IPS-11a (cell line): ENCODE measurements around the gene CRISPLD2.

Source experiments
- H3K4me3 ChIP-seq: one replicate; pipeline ENCODE4 v1.5.1; 2013; ENCODE audit warnings: low read depth, low read length, control low read depth

CRISPLD2 gene

DNA sequence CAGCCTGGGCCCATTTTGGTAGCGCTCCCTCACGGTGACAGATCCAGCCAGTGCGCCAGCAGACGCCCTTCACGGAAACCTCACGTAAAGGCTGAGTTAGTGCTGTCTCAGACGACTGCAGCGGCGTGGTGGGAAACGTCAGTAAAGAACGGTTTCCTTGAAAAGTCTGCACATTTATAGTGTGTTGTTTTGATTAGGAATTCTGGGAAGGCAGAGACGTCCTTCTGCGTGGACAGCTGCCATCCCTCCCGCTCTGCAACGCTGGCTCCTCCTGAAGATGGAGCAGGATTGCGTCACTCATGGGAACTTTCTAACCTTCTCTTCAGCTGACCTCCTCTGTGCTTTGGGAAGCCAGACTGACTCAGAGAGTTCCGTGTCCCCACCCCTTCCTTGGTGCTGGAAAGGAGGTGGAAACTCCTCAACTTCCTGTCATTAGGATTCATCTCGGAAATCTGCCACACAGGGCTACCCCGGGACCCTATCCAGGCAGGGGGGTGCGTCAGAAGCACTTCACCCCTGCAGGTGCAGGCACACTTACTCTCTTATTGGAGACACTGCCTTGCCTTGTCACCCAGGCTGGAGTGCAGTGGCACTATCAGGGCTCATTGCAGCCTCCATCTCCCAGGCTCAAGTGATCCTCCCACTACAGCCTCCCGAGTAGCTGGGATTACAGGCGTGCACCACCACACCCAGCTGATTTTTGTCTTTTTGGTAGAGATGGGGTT lies 24.3 kb upstream of the CRISPLD2 start:
- H3K4me3 ChIP-seq = no peak overlapping the region

DNA sequence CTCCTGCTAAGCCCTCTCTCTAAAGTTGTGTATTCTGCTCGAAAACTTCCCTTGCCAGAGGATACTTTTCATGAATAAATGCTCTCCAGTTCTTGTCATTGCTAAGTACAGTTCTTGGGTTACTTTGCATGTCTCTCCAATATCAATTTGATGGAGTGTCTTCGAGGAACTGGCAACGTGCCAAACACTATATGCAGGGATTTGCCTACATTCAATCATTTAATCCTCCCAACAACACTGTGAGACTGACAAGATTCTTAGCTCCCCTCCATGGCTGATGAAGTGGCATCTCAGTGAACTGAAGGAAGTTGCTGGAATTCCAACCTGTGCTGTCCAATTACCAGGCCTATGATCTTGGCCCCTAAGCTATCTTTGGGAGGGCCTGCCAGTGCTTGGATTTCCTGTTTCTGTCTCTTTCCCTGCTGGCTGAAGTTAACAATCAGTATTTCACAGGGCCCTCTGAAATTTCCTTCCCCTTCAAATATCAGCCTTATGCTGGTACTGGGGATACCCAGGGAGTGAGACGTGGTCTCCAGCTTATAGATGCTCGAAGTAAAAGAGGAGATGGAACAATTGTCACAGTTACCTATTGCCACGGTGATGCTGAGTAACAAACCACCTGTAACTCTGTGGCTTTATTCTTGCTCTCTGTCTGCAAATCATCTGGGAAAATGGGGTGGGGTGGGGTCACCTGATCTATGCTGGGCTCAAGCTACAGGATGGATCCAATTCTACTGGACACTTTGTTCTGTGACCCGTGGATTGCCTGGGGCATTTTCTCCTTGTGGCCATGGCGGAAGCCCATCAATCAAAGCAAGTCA lies 19.4 kb upstream of the CRISPLD2 start:
- no peak overlapping the region for H3K4me3 ChIP-seq

DNA sequence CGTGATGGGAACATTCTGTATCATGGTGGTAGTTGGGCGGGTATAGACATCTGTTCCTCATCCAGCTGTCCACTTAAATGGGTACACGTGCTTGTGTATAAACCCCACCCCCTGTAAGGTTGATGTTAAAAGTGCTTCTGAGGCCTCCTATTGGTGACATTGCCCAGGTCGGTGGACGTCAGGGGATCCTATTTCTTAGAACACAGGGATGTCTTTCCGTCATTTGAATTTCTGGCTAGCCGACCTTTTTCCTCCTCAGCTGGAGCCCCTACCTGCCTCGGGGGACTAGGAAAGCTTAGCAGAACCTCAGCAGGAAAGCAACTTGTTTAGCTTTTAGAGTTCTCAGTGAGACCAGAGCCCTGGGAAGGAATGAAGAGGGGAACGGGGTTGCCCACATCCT lies 16.6 kb upstream of the CRISPLD2 start:
- no peak overlapping the region for H3K4me3 ChIP-seq

DNA sequence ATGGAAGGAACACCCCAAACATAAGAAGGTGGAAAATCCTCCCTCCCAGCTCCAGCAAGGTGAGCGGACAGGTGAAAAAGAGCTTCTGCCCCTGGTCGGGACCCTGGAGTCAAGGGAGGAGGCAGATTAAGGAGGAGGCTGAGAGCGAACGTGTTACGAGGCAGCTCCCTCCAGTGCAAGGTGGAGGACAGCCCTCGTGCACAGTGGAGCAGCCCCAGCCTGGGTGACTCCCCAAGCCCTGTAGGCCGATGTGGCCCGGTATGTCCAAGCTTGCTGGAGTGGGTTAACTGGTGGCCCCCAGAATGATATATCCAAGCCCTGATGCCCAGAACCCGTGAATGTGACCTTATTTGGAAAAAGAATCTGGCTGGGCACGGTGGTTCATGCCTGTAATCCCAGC lies 15.5 kb upstream of the CRISPLD2 start:
- no peak overlapping the region for H3K4me3 ChIP-seq

DNA sequence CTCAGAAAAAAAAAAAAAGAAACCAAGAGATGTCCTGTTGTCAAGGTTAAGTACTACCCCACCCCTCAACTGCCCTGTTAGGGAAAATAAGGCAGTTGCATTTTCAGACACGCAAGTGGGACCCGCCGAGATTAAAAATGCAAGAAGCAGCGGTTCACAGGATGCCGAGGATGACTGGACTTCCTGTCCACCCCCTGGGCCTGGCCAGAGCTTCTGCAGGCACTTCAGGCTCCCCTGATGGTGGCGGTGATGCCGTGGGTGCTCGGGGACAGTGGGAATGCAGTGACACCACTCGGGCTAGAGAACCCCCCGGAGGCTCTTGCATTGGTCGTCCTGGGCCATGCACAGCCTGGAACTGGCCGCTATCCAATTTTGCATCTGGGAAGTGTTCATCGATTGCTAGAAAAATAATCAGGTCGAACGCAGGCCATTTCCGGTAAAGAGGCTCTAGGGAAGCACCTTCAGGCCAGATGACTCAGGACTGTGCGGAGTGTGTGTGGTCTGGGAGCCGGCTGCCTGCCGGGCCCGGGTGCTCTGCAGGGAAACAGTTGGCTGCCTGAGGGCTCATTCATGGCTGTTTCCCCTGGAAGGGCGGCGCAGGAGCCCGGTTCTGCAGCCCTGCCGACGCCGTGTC lies 13.4 kb upstream of the CRISPLD2 start:
- H3K4me3 ChIP-seq = no peak overlapping the region

DNA sequence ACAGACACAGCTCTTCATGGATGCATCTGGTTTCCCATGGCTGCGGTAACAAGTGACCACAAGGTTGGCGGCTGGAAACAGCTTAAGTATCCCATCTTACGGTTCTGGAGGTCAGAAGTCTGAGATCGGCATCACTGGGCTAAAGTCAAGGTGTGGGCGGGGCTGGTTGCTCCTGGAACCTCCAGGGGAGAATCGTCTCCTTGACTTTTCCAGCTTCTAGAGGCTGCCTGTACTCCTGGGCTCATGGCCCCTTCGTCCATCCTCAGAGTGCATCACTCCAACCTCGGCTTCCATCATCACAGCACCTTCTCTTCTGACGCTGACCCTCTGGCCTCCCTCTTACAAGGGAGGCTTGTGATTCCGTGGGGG lies 12.9 kb upstream of the CRISPLD2 start:
- H3K4me3 ChIP-seq = no peak overlapping the region

DNA sequence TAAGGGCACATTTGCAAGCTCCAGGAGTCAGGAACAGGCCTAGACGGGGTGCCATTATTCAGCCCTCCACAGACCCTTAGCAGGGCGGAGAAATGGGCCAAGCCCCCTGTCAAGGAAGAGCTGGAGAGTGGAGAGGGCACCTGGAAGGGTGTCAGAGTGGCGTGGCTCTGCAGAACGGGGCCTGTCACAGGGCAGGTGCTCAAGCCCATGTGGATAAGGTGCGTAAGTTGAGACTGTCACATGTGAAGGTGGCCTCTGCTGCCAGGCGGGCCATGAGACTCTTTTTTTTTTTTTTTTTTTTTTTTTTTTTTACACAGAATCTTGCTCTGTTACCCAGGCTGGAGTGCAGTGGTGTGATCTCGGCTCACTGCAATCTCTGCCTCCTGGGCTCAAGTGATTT lies 12.0 kb upstream of the CRISPLD2 start:
- no peak overlapping the region for H3K4me3 ChIP-seq

DNA sequence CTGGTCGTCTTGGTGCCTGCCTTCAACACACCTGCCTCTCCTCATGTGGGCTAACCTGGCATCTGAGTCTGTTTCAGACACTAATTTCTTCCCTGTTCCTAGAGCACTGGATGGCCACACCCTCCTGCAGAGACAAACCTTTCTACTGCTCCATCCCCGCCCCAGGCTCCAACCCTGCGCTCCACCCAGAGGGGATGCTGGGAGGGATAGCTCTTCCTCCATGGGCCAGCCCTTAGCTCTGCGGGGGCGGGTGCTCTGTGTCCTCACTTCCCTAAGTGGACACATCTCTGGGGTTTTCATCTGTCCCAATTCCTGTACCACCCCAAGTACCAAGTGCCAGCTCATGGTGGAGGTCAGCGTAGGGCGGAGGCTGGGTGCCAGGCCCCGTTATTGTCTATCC lies 11.0 kb upstream of the CRISPLD2 start:
- no peak overlapping the region for H3K4me3 ChIP-seq

DNA sequence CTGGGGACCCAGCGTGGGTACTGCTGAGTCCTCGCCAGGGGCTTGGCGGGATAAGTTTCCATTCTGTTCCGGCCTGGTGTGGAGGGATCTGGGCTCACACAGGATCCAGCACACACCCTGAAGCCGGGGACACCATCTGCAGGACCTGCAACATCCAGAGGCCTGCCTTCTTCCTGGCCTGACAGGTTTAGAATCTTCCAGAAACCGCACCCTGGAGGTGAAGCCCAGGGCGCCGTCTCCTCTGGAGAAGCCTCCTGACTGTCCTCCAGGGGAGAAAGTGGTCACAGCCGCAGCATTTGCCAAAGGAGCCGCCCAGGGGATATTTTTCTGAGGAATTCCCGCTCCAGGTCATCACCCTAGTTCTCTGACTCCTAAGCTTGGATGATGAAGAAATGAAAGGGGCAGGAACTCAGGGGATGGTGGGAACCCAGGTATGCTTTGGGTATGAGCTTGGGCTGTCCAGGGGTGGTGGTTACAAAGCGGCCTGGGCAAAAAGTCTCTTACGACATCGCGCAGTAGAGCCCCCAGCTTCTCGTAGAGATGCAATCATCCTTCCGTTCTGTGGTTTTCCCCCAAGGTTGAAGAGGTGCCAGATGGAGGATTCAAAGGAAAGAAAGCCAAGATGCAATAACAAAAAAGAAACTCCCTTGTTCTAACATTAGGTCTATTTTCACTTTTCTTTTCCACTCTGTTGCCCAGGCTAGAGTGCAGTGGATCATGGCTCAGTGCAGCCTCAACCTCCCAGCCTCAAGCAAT lies 9.1 kb upstream of the CRISPLD2 start:
- H3K4me3 ChIP-seq = no peak overlapping the region

DNA sequence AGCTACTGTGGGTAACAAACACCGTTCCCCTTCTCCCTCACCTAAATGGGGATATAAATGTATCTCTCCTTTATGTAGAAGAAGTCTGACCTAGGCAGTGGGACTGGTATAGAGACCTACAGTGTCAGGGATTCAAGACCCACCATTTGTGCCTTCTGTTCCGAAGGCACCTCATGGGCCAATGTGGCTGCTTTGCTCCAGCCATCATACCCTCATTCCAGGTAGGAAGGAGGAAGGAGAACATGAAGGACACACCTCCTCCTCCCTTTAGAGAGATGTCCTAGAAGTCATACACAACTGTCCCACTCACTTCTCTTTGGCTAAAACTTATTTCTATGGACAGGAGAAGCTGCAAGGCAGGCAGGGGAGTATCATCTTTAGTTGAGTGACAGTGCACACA lies 8.3 kb upstream of the CRISPLD2 start:
- H3K4me3 ChIP-seq = no peak overlapping the region

DNA sequence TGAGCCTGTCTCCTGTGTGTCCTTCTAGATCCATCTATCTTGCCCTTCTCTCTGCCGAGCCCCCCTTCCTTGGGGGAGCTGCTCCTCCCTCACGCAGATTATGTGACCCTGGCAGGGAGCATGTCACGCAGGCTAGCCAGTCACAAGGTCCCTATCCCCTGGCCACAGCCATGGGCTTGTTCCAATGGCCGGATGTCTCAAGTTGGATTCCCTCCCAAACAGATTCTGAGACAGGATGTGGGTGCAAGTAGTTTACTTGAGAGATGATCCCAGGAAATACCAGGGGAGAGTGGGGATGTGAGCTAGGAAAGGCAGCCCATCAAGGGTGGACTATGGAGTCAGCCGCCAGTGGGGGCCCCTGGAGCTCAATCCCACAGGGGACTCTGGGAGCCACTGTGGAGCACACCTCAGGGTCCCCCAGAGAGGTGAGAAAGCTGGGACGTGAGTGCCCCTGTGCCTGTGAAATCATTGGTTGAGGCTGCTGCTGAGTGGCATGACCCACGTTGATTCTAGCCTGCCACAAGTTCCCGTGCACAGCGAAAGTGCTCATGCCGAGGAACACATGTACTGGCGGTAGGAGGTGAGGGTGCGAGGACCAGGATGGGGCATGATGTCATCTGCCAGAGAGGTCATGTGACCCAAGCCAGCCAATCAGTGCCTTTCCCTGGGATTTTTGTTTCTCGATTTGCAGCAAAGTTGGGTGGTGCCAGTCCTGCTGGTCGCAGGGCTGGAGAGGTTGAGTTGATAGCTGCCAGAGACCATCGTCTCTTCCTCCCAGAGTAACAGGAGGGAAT lies 6.4 kb upstream of the CRISPLD2 start:
- H3K4me3 ChIP-seq = no peak overlapping the region

DNA sequence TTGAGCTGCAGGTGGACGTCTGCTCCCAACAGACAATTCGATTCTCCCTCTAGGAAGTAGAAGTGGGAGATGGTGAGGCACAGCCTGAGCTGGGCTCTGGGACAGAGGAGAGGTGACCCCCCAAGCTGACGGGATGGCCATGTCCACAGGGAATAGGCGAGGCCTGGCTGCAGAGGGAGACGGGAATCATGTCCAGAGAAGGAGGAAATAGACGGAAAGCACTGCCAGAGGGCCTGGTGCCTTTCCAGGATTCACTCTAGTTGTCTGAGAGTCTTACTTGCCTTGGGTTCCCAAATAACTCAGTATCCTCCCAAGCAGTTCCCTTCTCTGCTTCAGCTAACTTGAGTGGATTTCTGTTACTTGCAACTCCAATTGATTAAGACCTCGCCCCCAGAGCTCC lies 4.3 kb upstream of the CRISPLD2 start:
- H3K4me3 ChIP-seq = no peak overlapping the region

DNA sequence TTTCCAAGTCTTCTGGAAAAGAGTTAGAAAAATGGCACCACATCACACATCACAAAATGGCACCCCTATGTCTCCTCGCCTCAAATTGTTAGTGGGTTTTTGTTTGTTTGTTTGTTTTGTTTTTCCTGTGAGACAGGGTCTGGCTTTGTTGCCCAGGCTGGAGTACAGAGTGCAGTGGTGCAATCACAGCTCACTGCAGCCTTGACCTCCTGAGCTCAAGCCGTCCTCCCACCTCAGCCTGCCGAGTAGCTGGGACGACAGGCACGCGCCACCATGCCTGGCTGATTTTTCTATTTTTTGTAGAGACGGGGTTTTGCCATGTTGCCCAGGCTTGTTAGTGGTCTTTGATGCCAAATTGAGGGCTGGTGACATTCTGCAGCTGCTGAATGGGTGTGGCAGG lies 3.8 kb upstream of the CRISPLD2 start:
- no peak overlapping the region for H3K4me3 ChIP-seq

DNA sequence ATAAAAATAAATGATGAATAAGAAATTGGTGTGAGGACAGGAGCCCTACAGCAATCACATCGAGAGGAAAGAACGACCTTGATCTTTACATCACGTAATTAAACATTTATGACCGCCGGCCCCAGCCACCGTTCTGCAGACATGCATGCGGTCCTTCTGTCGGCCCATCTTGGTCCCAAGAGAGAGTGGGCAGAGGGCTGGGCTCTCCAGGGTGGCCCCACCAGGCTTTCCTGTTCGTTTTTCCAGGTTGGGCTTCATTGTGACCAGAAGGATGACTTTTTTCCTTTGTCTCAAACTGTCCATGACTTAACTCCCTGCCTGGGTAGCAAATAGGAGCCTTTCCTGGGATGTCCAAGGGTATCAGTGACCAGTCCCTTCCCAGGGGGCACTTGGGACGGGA lies 3.3 kb upstream of the CRISPLD2 start:
- H3K4me3 ChIP-seq = no peak overlapping the region

DNA sequence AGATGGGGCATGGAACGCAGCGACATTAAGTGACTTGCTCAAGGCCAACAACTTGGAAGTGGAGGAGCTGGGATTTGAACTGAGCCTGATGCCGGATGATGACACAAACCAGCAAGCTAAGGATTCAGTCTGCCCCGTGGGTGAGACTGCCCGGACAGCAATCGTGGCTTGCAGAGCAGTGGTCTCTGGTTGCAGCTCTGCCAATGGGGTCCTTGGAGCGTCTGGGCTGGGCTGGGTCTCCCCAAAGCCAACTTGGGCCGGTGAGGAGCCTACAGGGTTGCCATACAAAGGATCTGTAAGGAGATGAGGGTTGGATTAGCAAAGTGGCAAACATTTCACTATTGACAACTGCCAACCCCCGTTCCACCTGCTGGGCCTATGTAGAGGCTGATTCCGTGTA lies 2.6 kb upstream of the CRISPLD2 start:
- H3K4me3 ChIP-seq = no peak overlapping the region

DNA sequence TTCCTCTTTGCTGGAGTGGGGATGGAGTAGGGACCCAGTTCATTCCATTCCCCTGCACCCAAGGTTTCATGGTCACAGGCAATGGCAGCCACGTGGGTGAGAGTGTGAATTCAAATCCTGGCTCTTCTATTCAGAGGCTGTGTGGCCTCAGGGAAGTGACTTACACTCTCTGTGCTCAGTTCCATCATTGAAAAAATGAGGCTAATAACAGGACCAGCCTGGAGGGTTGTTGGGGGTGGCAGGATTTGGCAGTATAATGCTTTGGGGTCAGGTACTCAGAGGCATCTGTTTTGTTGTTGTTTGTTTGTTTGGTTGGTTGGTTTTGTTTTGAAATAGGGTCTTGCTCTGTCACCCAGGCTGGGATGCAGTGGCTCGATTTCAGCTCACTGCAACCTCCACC lies 2.2 kb upstream of the CRISPLD2 start:
- no peak overlapping the region for H3K4me3 ChIP-seq

DNA sequence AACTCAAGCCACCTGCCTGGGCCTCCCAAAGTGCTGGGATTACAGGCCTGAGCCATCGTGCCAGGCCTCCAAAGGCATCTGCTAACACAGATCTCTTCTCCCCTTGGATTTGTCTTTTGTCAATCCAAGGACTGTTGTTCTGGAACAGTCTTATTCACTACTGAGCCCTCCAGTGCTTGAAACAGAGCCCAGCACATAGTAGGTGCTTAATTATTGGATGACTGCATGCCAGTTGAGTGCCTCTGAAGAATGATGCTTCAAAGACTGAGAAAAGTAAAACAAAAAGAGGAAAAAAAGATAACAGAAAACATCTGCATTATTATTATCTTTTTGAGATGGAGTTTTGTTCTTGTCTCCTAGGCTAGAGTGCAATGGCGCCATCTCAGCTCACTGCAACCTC lies 1.7 kb upstream of the CRISPLD2 start:
- no peak overlapping the region for H3K4me3 ChIP-seq

DNA sequence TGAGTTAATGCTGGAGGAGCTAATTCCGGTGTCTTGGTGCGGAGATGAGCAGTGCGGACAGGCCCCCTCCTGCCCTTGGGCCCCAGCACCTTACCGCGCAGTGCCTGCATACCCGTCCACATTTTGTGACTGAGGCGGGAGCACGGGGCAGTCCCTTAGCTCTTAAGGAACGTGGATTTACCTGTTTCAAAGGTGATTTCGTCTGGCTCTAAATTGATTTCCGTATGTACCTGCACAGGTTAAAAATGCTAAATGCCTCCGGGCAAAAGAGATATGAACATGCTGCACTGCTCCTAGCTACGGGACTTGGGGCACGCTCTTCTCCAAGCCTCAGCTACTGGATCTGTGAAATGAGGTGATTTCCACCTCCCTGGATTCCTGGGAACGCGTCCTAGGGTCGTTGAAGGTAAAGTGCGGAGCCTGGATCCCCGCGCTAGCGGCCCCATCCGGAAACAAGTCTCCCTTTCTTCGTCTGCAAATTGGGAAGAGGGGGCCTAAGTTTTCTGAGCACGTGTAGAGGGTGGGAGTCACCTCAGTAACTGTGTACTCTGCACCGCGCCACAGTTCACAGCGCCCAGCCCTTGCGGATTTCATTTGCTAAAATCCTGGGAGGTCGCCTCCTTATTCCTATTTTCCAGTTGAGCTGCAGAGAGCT lies 669 bp upstream of the CRISPLD2 start:
- H3K4me3 ChIP-seq = peak overlapping the region; percentile 24

DNA sequence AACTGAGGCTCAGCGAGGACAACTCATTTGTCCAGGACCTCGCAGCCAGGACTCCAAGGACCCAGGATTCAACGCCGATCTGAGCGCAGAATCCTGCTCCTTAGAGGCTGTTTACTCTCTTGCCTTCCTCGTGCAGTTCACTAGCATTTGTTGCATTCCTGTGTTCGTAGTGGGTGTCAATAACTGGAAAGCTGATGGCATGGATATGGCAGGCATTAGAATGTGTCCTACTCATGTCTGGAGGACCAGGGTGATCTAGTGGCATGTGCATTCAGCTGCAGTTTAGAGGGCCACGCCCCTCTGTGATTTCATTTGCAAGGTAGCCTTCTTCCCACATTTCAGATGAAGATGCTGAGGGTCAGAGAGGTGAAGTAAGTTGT lies 510 bp downstream of the CRISPLD2 start:
- peak overlapping the region; percentile 20 for H3K4me3 ChIP-seq

DNA sequence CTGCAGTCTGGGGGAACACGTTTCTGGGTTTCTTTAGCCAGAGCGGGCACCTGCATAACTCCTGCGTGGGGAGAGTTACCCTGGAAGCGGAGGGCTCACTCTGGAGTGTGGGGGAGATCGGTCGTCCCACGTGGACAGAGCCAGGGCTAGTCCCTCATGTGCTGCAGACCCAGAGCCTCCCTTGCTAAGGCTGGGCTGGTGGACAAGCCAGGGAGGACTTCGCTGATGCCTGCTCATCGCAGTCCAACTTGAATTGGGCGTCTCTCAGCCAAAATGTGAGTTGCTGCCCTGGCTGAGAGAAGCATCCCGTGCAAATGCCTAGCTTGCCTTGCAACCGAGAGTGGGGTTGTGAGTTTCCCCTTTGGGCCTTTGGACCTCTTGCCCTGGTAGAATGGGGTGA lies 986 bp downstream of the CRISPLD2 start:
- no peak overlapping the region for H3K4me3 ChIP-seq
